Neural cell (in vitro differentiated cells): ENCODE measurements around the gene C20orf144. TPM values are rescaled to one million over a fixed set of nuclear protein-coding genes. Genes with fewer than 3 reads are reported as not detected.

Source experiments
- H2AFZ ChIP-seq: fragments of 200-600, 300-800 bp; sonication (generic), shearing (Covaris generic); 2 replicates; pipeline ENCODE4 v1.6.0; 2014; ENCODE audit warnings: low read depth, mild to moderate bottlenecking, antibody characterized with exemption, low read length, moderate library complexity
- H3F3A ChIP-seq: fragments of 200-600 bp; shearing (Covaris generic); 2 replicates; pipeline ENCODE4 v1.6.1; 2016; ENCODE audit warnings: mild to moderate bottlenecking, moderate library complexity, mixed read lengths, antibody characterized with exemption, low read length; ENCODE audit not compliant: insufficient read depth, poor library complexity, severe bottlenecking
- H3K27ac ChIP-seq: fragments of 200-600, 300-800 bp; sonication (generic), shearing (Covaris generic); 2 replicates; pipeline ENCODE4 v1.5.1; 2014; ENCODE audit warnings: mild to moderate bottlenecking, low read length, moderate library complexity
- H3K27me3 ChIP-seq: fragments of 300-800, 200-600 bp; sonication (generic), shearing (Covaris generic); 2 replicates; pipeline ENCODE4 v1.6.0; 2014; ENCODE audit warnings: mild to moderate bottlenecking, low read depth, low read length, moderate library complexity; ENCODE audit not compliant: insufficient read depth
- H3K36me3 ChIP-seq: fragments of 300-800, 200-600 bp; sonication (generic), shearing (Covaris generic); 2 replicates; pipeline ENCODE4 v1.5.1; 2014; ENCODE audit warnings: mild to moderate bottlenecking, antibody characterized with exemption, low read length, moderate library complexity; ENCODE audit not compliant: insufficient read depth
- H3K4me2 ChIP-seq: fragments of 300-800, 200-600 bp; sonication (generic), shearing (Covaris generic); 2 replicates; pipeline ENCODE4 v1.6.0; 2014; ENCODE audit warnings: mild to moderate bottlenecking, low read length
- H3K4me3 ChIP-seq: fragments of 300-800, 200-600 bp; sonication (generic), shearing (Covaris generic); 2 replicates; pipeline ENCODE4 v1.5.1; 2014; ENCODE audit warnings: mild to moderate bottlenecking, low read length, moderate library complexity
- H3K79me2 ChIP-seq: fragments of 200-600 bp; shearing (Covaris generic); replicated peaks from 2 replicates; pipeline ENCODE4 v1.6.0; 2014; ENCODE audit warnings: mild to moderate bottlenecking, low read length, moderate library complexity; ENCODE audit not compliant: insufficient read depth
- H3K9ac ChIP-seq: fragments of 300-800, 200-600 bp; sonication (generic), shearing (Covaris generic); 2 replicates; pipeline ENCODE4 v1.6.1; 2016; ENCODE audit warnings: mild to moderate bottlenecking, low read length, mixed read lengths
- H3K9me2 ChIP-seq: fragments of 200-600 bp; shearing (Covaris generic); 2 replicates; pipeline ENCODE4 v1.6.1; 2016; ENCODE audit warnings: mild to moderate bottlenecking, low read length, mixed read lengths; ENCODE audit not compliant: insufficient read depth
- H3K9me3 ChIP-seq: fragments of 200-600, 300-800 bp; sonication (generic), shearing (Covaris generic); 2 replicates; pipeline ENCODE4 v1.6.1; 2016; ENCODE audit warnings: mild to moderate bottlenecking, mixed run types, low read length, moderate library complexity, mixed read lengths
- H4K20me1 ChIP-seq: fragments of 200-600 bp; shearing (Covaris generic); 2 replicates; pipeline ENCODE4 v1.6.1; 2016; ENCODE audit warnings: mild to moderate bottlenecking, mixed run types; ENCODE audit not compliant: insufficient read depth
- EP300 ChIP-seq: fragments of 450-650 bp; conservative IDR thresholded peaks from 2 replicates; pipeline ENCODE4 v1.6.1; 2014; ENCODE audit warnings: antibody characterized with exemption, mild to moderate bottlenecking, moderate library complexity; ENCODE audit not compliant: poor library complexity, severe bottlenecking
- EZH2 ChIP-seq: fragments of 200-600, 300-800 bp; shearing (Covaris generic), sonication (generic); IDR thresholded peaks from 2 replicates; pipeline ENCODE4 v1.6.1; 2014; ENCODE audit warnings: antibody characterized with exemption, low read length, borderline replicate concordance, mild to moderate bottlenecking; ENCODE audit not compliant: insufficient read depth, poor library complexity, severe bottlenecking
- MXI1 ChIP-seq: fragments of 450-650 bp; conservative IDR thresholded peaks from 2 replicates; pipeline ENCODE4 v1.6.1; 2014; ENCODE audit warnings: antibody characterized with exemption, mild to moderate bottlenecking; ENCODE audit not compliant: poor library complexity, severe bottlenecking
- POLR2AphosphoS5 ChIP-seq: IDR thresholded peaks from 2 replicates; pipeline ENCODE4 v1.6.1; 2012
- RAD21 ChIP-seq: fragments of 450-650 bp; conservative IDR thresholded peaks from 2 replicates; pipeline ENCODE4 v1.6.1; 2014; ENCODE audit warnings: antibody characterized with exemption, mild to moderate bottlenecking, moderate library complexity
- SMC3 ChIP-seq: fragments of 450-650 bp; conservative IDR thresholded peaks from 2 replicates; pipeline ENCODE4 v1.6.1; 2014; ENCODE audit warnings: antibody characterized with exemption, mild to moderate bottlenecking, moderate library complexity; ENCODE audit not compliant: poor library complexity
- TAF1 ChIP-seq: IDR thresholded peaks from 2 replicates; pipeline ENCODE4 v1.6.1; 2012; ENCODE audit warnings: low read depth
- polyA plus RNA-seq: library from polyadenylated mRNA; depleted of rRNA; stranded (reverse); fragments of >200 nt; gene quantifications from 2 replicates; pipeline ENCODE4 v1.2.3, GENCODE V29; 2014
- TF ChIP-seq, protein P1 (sequence below): IDR thresholded peaks from 2 replicates; pipeline ENCODE4 v1.6.1; 2012; ENCODE audit warnings: borderline replicate concordance
- TF ChIP-seq, protein P2 (sequence below): fragments of 450-650 bp; IDR thresholded peaks from 2 replicates; pipeline ENCODE4 v1.5.1; 2014; ENCODE audit warnings: antibody characterized with exemption, mild to moderate bottlenecking, moderate library complexity; ENCODE audit not compliant: poor library complexity, severe bottlenecking

Gene C20orf144
- polyA plus RNA-seq, 1 donor from 2014 or later, result not detected

DNA sequence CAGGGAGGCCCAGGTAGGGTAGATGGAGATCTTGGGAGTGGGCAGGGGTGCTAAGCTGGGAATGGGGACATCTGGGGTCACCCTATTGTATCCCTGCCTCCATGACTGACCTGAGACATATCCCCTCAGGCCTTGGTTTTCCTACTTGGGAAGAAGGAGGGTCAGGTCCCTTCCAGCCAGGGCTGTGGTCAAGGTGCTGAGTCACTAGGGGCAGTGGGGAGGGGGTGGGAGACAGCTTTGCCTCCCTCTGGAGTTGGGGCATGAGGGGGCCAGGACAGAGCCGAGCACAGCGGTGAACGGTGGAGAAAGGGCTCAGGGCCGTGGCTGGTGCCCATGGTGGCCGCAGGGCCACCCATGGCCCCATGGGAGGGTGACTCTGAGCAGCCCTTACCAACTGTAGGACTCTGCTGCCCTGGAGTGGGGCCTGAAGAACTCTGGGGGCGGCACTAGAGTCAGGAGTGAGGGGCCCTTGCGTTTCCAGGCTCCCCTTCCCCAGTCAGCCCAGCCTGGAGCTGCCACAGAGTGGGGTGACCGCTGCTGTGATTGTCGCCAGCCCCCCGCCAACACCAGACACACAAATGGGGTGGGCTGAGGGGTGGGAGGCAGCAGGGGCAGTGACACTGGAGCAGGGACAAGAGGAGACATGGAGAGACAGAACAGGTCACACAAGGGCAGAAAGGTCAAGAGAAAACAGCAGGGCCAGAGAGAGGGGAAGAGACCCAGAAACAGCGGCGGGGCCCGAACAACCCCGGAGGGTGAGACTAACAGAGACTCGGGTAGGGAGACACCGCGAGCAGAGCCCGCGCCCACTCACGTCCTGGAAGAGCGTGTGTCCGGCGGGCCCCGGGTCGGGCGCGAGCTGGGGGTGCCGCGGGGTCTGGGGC, 11.5 kb downstream of the C20orf144 start:
- no peak overlapping the region for H2AFZ ChIP-seq

DNA sequence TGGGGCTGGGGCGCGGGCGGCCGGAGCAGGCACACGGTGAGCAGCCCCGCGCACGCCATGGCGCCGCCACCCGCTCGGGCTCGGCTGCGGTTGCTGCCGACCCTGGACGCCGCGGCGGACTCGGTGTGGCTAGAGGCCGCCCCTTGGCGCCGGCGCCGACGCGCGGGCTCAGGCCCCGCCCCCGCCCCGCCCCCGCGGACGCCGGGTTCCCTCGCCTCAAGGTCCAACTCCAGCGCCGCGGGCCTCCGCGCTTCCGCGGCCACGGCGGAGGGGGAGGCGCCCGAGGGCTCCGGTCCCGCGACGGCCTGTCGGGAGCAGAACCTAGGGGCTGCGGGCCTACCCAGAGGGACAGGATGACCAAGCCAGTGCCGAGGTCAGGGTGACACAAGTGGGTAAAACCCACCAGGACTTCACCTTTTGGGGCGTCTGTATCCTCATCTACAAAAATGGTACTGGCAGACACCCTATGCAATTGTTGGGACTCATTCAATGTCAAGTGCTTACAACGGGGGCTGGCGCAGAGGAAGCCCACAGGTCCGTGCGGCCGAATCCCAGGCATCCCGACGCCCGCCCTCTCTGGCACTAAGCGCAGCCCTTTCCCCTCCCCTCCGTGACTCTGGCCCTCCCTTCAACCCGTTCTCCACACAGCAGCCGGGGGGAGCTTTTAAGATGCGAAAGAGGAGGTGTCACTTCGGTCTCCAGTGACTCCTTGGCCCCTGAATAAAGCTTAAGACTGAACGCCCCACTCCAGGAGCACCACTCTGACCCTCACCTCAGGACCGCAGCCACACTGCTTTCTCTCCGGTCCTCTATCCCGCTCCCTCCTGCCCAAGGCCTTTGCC, 12.4 kb downstream of the C20orf144 start, which contains the start of gene NECAB3:
NECAB3 (minus strand) TSS at position 135 of the 842 bp plus-strand sequence; CDS start at position 59, 76 bp downstream.
- TF ChIP-seq, protein P1, sequence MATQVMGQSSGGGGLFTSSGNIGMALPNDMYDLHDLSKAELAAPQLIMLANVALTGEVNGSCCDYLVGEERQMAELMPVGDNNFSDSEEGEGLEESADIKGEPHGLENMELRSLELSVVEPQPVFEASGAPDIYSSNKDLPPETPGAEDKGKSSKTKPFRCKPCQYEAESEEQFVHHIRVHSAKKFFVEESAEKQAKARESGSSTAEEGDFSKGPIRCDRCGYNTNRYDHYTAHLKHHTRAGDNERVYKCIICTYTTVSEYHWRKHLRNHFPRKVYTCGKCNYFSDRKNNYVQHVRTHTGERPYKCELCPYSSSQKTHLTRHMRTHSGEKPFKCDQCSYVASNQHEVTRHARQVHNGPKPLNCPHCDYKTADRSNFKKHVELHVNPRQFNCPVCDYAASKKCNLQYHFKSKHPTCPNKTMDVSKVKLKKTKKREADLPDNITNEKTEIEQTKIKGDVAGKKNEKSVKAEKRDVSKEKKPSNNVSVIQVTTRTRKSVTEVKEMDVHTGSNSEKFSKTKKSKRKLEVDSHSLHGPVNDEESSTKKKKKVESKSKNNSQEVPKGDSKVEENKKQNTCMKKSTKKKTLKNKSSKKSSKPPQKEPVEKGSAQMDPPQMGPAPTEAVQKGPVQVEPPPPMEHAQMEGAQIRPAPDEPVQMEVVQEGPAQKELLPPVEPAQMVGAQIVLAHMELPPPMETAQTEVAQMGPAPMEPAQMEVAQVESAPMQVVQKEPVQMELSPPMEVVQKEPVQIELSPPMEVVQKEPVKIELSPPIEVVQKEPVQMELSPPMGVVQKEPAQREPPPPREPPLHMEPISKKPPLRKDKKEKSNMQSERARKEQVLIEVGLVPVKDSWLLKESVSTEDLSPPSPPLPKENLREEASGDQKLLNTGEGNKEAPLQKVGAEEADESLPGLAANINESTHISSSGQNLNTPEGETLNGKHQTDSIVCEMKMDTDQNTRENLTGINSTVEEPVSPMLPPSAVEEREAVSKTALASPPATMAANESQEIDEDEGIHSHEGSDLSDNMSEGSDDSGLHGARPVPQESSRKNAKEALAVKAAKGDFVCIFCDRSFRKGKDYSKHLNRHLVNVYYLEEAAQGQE, result no peak
- TF ChIP-seq MXI1, result peak; percentile 15
- TF ChIP-seq POLR2AphosphoS5, result peak; percentile 12
- H3F3A ChIP-seq, result peaks cover 4% of the 10 kb centered on the region
- H3K4me3 ChIP-seq, result peak within 1 kb of the TSS; percentile 66
- H3K9me2 ChIP-seq, result no peaks in the 10 kb centered on the region
- peak within 1 kb of the TSS; percentile 61 for H3K9ac ChIP-seq
- H3K27ac ChIP-seq, result no peak within 1 kb of the TSS
- H4K20me1 ChIP-seq, result no peaks in the 10 kb centered on the region
- H3K9me3 ChIP-seq, result no peaks in the 10 kb centered on the region
- no peak within 1 kb of the TSS for H2AFZ ChIP-seq
- no peaks in the 10 kb centered on the region for H3K79me2 ChIP-seq
- H3K4me2 ChIP-seq, result no peak within 1 kb of the TSS
- H3K36me3 ChIP-seq, result no peaks in the 10 kb centered on the region
- no peaks in the 10 kb centered on the region for H3K27me3 ChIP-seq

More for the DNA sequence above, 11.5 kb downstream of the C20orf144 start:
- Histone ChIP-seq H3K36me3 (no peaks in the 10 kb centered on the region), H4K20me1 (no peaks in the 10 kb centered on the region), H3K9ac (peak overlapping the region; percentile 61), H3K27me3 (no peaks in the 10 kb centered on the region), H3F3A (peaks cover 4% of the 10 kb centered on the region), H3K4me2 (no peak overlapping the region), H3K27ac (no peak overlapping the region), H3K9me2 (no peaks in the 10 kb centered on the region), H3K4me3 (peak overlapping the region; percentile 66), H3K9me3 (no peaks in the 10 kb centered on the region), H3K79me2 (no peaks in the 10 kb centered on the region)
- TF ChIP-seq, protein P2, sequence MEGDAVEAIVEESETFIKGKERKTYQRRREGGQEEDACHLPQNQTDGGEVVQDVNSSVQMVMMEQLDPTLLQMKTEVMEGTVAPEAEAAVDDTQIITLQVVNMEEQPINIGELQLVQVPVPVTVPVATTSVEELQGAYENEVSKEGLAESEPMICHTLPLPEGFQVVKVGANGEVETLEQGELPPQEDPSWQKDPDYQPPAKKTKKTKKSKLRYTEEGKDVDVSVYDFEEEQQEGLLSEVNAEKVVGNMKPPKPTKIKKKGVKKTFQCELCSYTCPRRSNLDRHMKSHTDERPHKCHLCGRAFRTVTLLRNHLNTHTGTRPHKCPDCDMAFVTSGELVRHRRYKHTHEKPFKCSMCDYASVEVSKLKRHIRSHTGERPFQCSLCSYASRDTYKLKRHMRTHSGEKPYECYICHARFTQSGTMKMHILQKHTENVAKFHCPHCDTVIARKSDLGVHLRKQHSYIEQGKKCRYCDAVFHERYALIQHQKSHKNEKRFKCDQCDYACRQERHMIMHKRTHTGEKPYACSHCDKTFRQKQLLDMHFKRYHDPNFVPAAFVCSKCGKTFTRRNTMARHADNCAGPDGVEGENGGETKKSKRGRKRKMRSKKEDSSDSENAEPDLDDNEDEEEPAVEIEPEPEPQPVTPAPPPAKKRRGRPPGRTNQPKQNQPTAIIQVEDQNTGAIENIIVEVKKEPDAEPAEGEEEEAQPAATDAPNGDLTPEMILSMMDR, result no peak
- TF ChIP-seq EP300 (no peak), RAD21 (no peak), TAF1 (no peak), EZH2 (no peak), SMC3 (no peak), MXI1 (no peak), POLR2AphosphoS5 (no peak)
- TF ChIP-seq, protein P1, result no peak
